B cell (primary cell): ENCODE measurements around the gene RER1. TPM values are rescaled to one million over a fixed set of nuclear protein-coding genes. Genes with fewer than 3 reads are reported as not detected.

Source experiments
- ATAC-seq: fragments of 200-7000 bp; cut with Tn5 transposase; one replicate; pipeline ENCODE4 v1.10.0; 2021; ENCODE audit warnings: low read depth, mild to moderate bottlenecking, moderate number of reproducible peaks, moderate library complexity
- CTCF ChIA-PET: fragments of 350-600 bp; sonication (Branson Sonifier 250); formaldehyde crosslinking; loops from one replicate; lab custom pipeline; 2021; ENCODE audit warnings: antibody characterized with exemption, inconsistent platforms; lab: Charles Lee
- POLR2A ChIA-PET: fragments of 350-600 bp; sonication (Branson Sonifier 250); formaldehyde crosslinking; loops from one replicate; lab custom pipeline; 2021; ENCODE audit warnings: antibody characterized with exemption; lab: Charles Lee
- DNase-seq: peaks from one replicate; pipeline ENCODE4 v3.0.0; 2013
- H2AFZ ChIP-seq: 2 replicates; pipeline ENCODE4 v1.6.1; 2012; ENCODE audit warnings: mild to moderate bottlenecking, low read depth, low read length; ENCODE audit not compliant: insufficient read depth, poor library complexity, severe bottlenecking
- H3K27ac ChIP-seq, 2 donors: 1 replicate in 1 of 2; 2 replicates in 1 of 2; pipeline ENCODE4 v1.5.1; 2012 to 2013; ENCODE audit warnings: low read length in 2 of 2, mild to moderate bottlenecking in 2 of 2, moderate library complexity in 1 of 2
- H3K27me3 ChIP-seq, 4 experiments: fragments of 200-600 bp in 1 of 4; sonication (generic) in 1 of 4; replicated peaks in 1 of 4; 1 replicate in 2 of 4; 2 replicates in 2 of 4; pipeline versions ENCODE4 v1.6.1 to v1.7.0; 2013 to 2016; ENCODE audit warnings: low read length in 3 of 4, mild to moderate bottlenecking in 2 of 4, mixed read lengths in 1 of 4, moderate library complexity in 1 of 4; ENCODE audit not compliant: insufficient read depth in 4 of 4, control insufficient read depth in 3 of 4; ENCODE audit errors: control extremely low read depth in 1 of 4
- H3K36me3 ChIP-seq, 2 experiments: replicated peaks in 1 of 2; 1 replicate in 1 of 2; 2 replicates in 1 of 2; pipeline versions ENCODE4 v1.6.1 to v1.7.1; 2013; ENCODE audit warnings: low read length in 1 of 2; ENCODE audit not compliant: insufficient read depth in 2 of 2, control insufficient read depth in 1 of 2; ENCODE audit errors: control extremely low read depth in 1 of 2, extremely low read depth in 1 of 2
- H3K4me1 ChIP-seq, 2 donors: fragments of 200-600 bp in 1 of 2; sonication (generic) in 1 of 2; 1 replicate in 1 of 2; 2 replicates in 1 of 2; pipeline versions ENCODE4 v1.5.1 to v1.6.1; 2013 to 2017; ENCODE audit warnings: low read length in 2 of 2; ENCODE audit not compliant: control insufficient read depth in 2 of 2, insufficient read depth in 2 of 2
- H3K4me2 ChIP-seq: replicated peaks from 2 replicates; pipeline ENCODE3; 2012; ENCODE audit warnings: mild to moderate bottlenecking, low read depth, low read length; ENCODE audit not compliant: poor library complexity, severe bottlenecking
- H3K4me3 ChIP-seq, 5 experiments: fragments of 200-600 bp in 1 of 5; sonication (generic) in 1 of 5; 1 replicate in 3 of 5; 2 replicates in 2 of 5; pipeline versions ENCODE4 v1.5.1 to v1.7.0; 2011 to 2016; ENCODE audit warnings: low read length in 4 of 5, mild to moderate bottlenecking in 4 of 5, low read depth in 2 of 5, control low read depth in 1 of 5, moderate library complexity in 1 of 5; ENCODE audit not compliant: insufficient read depth in 1 of 5; ENCODE audit errors: control extremely low read depth in 1 of 5, extremely low read depth in 1 of 5
- H3K79me2 ChIP-seq: fragments of 200-600 bp; sonication (generic); one replicate; pipeline ENCODE4 v1.6.0; 2016; ENCODE audit warnings: low read length; ENCODE audit not compliant: control insufficient read depth, insufficient read depth
- H3K9ac ChIP-seq: fragments of 200-600 bp; sonication (generic); 2 replicates; pipeline ENCODE4 v1.6.1; 2017; ENCODE audit warnings: mild to moderate bottlenecking, low read length, moderate library complexity
- H3K9me3 ChIP-seq, 3 donors: one replicate each; pipeline versions ENCODE4 v1.6.1 to v1.7.1; 2013; ENCODE audit warnings: low read length in 2 of 3; ENCODE audit not compliant: control insufficient read depth in 2 of 3, insufficient read depth in 1 of 3; ENCODE audit errors: control extremely low read depth in 1 of 3
- H4K20me1 ChIP-seq: 2 replicates; pipeline ENCODE4 v1.6.0; 2012; ENCODE audit warnings: mild to moderate bottlenecking, low read length; ENCODE audit not compliant: insufficient read depth, control insufficient read depth, poor library complexity, severe bottlenecking
- H3K27ac Mint-ChIP-seq: one replicate; pipeline ENCODE4 v1.8.0; 2021; ENCODE audit warnings: mixed read lengths
- H3K27me3 Mint-ChIP-seq: one replicate; pipeline ENCODE4 v1.8.0; 2021; ENCODE audit warnings: mixed read lengths
- H3K4me1 Mint-ChIP-seq: one replicate; pipeline ENCODE4 v1.8.0; 2021; ENCODE audit warnings: mixed read lengths
- H3K4me3 Mint-ChIP-seq: one replicate; pipeline ENCODE4 v1.8.0; 2021; ENCODE audit warnings: mixed read lengths
- H3K9me3 Mint-ChIP-seq: one replicate; pipeline ENCODE4 v1.8.0; 2022; ENCODE audit warnings: mixed read lengths; ENCODE audit not compliant: insufficient read depth
- EZH2 ChIP-seq: IDR thresholded peaks from 2 replicates; pipeline ENCODE4 v1.6.1; 2012; ENCODE audit warnings: borderline replicate concordance, low read depth, mild to moderate bottlenecking, moderate library complexity, low read length; ENCODE audit not compliant: insufficient read depth, poor library complexity, severe bottlenecking
- WGBS: methylation state at CpG from one replicate; pipeline ENCODE4 v1.1.5; 2013; ENCODE audit warnings: missing lambda C conversion rate; ENCODE audit not compliant: insufficient coverage; 5-methylcytosine and 5-hydroxymethylcytosine counted together
- intact Hi-C: fragments of 100-400 bp; cut with micrococcal nuclease; formaldehyde crosslinking; loops from one replicate; pipeline ENCODE4 v1.10.0; 2022
- polyA plus RNA-seq: library from polyadenylated mRNA; depleted of rRNA; stranded (reverse); fragments of >200 nt; gene quantifications from 2 replicates; pipeline ENCODE4 v1.2.3, GENCODE V29; 2012
- total RNA-seq, 2 donors: library from RNA; stranded (reverse); fragments of 120-200 nt in 1 of 2; gene quantifications; 1 replicate in 1 of 2; 2 replicates in 1 of 2; pipeline versions ENCODE4 v1.2.3 to v1.2.4, GENCODE V29; 2013 to 2022
- TF ChIP-seq, protein P1 (sequence below): fragments of 200-600 bp; IDR thresholded peaks from one replicate; pipeline ENCODE4 v1.8.0; 2022; ENCODE audit warnings: antibody characterized with exemption, mild to moderate bottlenecking

Gene RER1
- total and polyA plus RNA-seq, 2 donors (not counting 1 experiment from before 2014, with no cell fraction given), result 78.5 to 118 TPM

DNA sequence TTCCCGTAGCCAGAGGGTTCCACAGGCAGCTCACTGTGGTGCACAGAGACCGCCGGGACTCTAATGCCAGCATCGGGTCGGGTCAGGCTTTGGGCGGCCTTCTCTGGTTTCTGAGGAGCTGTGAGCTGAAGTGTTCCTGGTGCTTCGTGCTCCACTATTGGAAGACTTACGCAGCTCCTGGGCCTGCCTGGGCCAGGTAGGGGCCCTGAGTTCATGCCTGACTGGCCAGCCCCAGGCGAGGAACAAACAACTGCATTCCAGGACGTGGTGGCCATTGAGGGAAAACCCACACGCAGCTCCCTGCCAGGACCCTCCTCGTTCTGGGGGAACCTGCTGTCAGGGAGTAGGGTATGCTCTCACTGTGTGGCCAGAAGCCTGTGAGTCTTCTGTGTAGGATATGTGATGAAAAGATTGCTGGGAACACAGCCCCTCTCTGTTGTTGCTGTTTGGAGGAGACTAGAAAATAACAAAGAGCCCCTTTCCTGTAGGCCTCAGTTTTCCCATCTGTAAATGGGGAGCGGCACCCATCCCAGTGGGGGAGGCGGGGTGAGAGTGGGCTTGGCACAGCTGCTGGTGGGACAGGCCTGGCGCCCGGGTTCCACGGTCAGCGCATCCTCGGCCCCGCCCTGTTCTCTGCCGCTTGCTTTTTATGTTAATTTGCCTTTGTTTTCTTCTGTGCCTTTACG is 8.4 kb downstream of the RER1 start:
- H3K4me2 ChIP-seq, result no peak overlapping the region
- H3K4me3 ChIP-seq, result no peak overlapping the region
- Mint-ChIP-seq H3K9me3 (no peaks in the 10 kb centered on the region), H3K4me3 (no peak overlapping the region), H3K4me1 (peaks cover 14% of the 10 kb centered on the region), H3K27ac (no peak overlapping the region), H3K27me3 (no peaks in the 10 kb centered on the region)
- peaks cover 0 to 86% of the 10 kb centered on the region in 2 experiments for H3K36me3 ChIP-seq
- H3K27me3 ChIP-seq, result no peaks in the 10 kb centered on the region
- H2AFZ ChIP-seq, result no peak overlapping the region
- WGBS, result 96% methylated on average over 22 of the region's 22 CpGs
- H3K79me2 ChIP-seq, result peaks cover 63% of the 10 kb centered on the region
- intact Hi-C loops, result no loop called here
- no peak overlapping the region for H3K9ac ChIP-seq
- no peaks in the 10 kb centered on the region for H3K4me1 ChIP-seq
- DNase-seq (no peak), ATAC-seq (no peak)
- ChIA-PET POLR2A (no interaction called here), CTCF (interaction anchor here (1.3 to 1.4 kb wide), 2 partner anchors 8 to 205 kb away, joined by 3 to 4 read pairs; partner anchors contain the start of genes FAAP20, MORN1 and RER1)
- TF ChIP-seq, protein P1, sequence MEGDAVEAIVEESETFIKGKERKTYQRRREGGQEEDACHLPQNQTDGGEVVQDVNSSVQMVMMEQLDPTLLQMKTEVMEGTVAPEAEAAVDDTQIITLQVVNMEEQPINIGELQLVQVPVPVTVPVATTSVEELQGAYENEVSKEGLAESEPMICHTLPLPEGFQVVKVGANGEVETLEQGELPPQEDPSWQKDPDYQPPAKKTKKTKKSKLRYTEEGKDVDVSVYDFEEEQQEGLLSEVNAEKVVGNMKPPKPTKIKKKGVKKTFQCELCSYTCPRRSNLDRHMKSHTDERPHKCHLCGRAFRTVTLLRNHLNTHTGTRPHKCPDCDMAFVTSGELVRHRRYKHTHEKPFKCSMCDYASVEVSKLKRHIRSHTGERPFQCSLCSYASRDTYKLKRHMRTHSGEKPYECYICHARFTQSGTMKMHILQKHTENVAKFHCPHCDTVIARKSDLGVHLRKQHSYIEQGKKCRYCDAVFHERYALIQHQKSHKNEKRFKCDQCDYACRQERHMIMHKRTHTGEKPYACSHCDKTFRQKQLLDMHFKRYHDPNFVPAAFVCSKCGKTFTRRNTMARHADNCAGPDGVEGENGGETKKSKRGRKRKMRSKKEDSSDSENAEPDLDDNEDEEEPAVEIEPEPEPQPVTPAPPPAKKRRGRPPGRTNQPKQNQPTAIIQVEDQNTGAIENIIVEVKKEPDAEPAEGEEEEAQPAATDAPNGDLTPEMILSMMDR, result no peak
- no peak for TF ChIP-seq EZH2
- peaks cover 78% of the 10 kb centered on the region for H4K20me1 ChIP-seq
- H3K9me3 ChIP-seq, result no peaks in the 10 kb centered on the region
- H3K27ac ChIP-seq, result no peak overlapping the region

DNA sequence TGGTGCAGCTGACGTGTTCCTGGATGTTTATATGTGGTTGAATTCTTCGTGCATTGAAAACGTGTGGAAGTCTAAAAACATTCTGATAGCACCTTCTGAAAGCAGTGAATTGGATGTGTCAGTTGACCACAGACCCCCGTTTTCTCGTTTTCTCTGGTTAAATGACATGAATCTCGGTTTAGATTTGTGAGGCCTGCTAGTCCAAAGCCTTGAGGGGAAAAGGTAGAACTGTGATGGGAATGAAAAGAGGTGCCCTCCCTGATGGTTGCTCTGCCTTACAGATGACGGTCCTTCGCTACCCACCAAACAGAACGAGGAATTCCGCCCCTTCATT is 8.9 kb downstream of the RER1 start:
- no peaks in the 10 kb centered on the region for H3K4me1 ChIP-seq
- peaks cover 58% of the 10 kb centered on the region for H3K79me2 ChIP-seq
- POLR2A ChIA-PET, result no interaction called here
- WGBS, result 93% methylated on average over 10 of the region's 10 CpGs
- peaks cover 74% of the 10 kb centered on the region for H4K20me1 ChIP-seq
- Mint-ChIP-seq H3K27ac (no peak overlapping the region), H3K4me1 (peaks cover 11% of the 10 kb centered on the region), H3K4me3 (no peak overlapping the region), H3K27me3 (no peaks in the 10 kb centered on the region), H3K9me3 (no peaks in the 10 kb centered on the region)
- no peak overlapping the region for H3K9ac ChIP-seq
- ATAC-seq, result no peak
- intact Hi-C loops, result no loop called here
- H3K27me3 ChIP-seq, result no peaks in the 10 kb centered on the region
- peaks cover 0 to 86% of the 10 kb centered on the region in 2 experiments for H3K36me3 ChIP-seq
- CTCF ChIA-PET, result interaction anchor here (1.3 to 1.4 kb wide), 2 partner anchors 9 to 206 kb away, joined by 3 to 4 read pairs; partner anchors contain the start of genes FAAP20, MORN1 and RER1
- no peak overlapping the region for H3K27ac ChIP-seq
- no peaks in the 10 kb centered on the region for H3K9me3 ChIP-seq
- DNase-seq, result no peak
- no peak for TF ChIP-seq EZH2
- TF ChIP-seq, protein P1, result no peak
- no peak overlapping the region for H3K4me3 ChIP-seq
- no peak overlapping the region for H3K4me2 ChIP-seq
- no peak overlapping the region for H2AFZ ChIP-seq
